Fibroblast of the conjunctiva (primary cell): ENCODE data around the gene LGR4.
"Not testable (repeated sequence)": the region's sequence is repeated elsewhere in the genome, so short reads cannot be mapped to it uniquely, and the experiment has no call there.

Experiments used
- DNase-seq: peaks from one replicate; pipeline ENCODE4 v3.0.0-alpha.2; 2010; ENCODE audit warnings: low read depth

Gene LGR4

GRCh38 chr11:27456795-27457329, 15.7 kb downstream of the LGR4 start:
- no peak for DNase-seq

- DNase-seq, result no peak
These were observed 16.3 kb downstream of the LGR4 start for GRCh38 chr11:27456140-27456794.

GRCh38 chr11:27455667-27456066, 16.9 kb downstream of the LGR4 start:
- no peak for DNase-seq

- DNase-seq, result no peak
These were observed 18.9 kb downstream of the LGR4 start for GRCh38 chr11:27453701-27454100.

GRCh38 chr11:27452147-27452546, 20.4 kb downstream of the LGR4 start:
- no peak for DNase-seq

GRCh38 chr11:27451244-27451965, 21.2 kb downstream of the LGR4 start:
- DNase-seq, result no peak

- DNase-seq, result not testable (repeated sequence)
These were observed 24.4 kb downstream of the LGR4 start for GRCh38 chr11:27448184-27448540.

- DNase-seq, result no peak
These were observed 25.1 kb downstream of the LGR4 start for GRCh38 chr11:27447288-27448183.

- DNase-seq, result no peak
These were observed 27.0 kb downstream of the LGR4 start for GRCh38 chr11:27445625-27446024.

- no peak for DNase-seq
These were observed 27.8 kb downstream of the LGR4 start for GRCh38 chr11:27444801-27445215.

- DNase-seq, result no peak
These were observed 28.7 kb downstream of the LGR4 start for GRCh38 chr11:27443746-27444507.

- no peak for DNase-seq
These were observed 29.4 kb downstream of the LGR4 start for GRCh38 chr11:27443227-27443626.

GRCh38 chr11:27440090-27440489, 32.5 kb downstream of the LGR4 start:
- DNase-seq, result no peak

- no peak for DNase-seq
These were observed 34.0 kb downstream of the LGR4 start for GRCh38 chr11:27438595-27438981.

- no peak for DNase-seq
These were observed 34.6 kb downstream of the LGR4 start for GRCh38 chr11:27437829-27438594.

GRCh38 chr11:27436916-27437315, 35.7 kb downstream of the LGR4 start:
- DNase-seq, result no peak

- no peak for DNase-seq
These were observed 38.8 kb downstream of the LGR4 start for GRCh38 chr11:27433742-27434141.

GRCh38 chr11:27431808-27432207, 40.8 kb downstream of the LGR4 start:
- no peak for DNase-seq

GRCh38 chr11:27429761-27430393, 42.7 kb downstream of the LGR4 start:
- no peak for DNase-seq

- DNase-seq, result no peak
These were observed 45.2 kb downstream of the LGR4 start for GRCh38 chr11:27427183-27427980.
